GM23338 (cell line): ENCODE data around the gene TEX14. TPM values are rescaled to one million over a fixed set of nuclear protein-coding genes. Genes with fewer than 3 reads are reported as not detected.
A peak's percentile ranks its signal among the peaks of the same experiment; 100 is the strongest.

Experiments
- ATAC-seq: fragments of 200-7000 bp; cut with Tn5 transposase; 3 replicates; pipeline ENCODE4 v1.9.1; 2020
- DNase-seq: peaks from one replicate; pipeline ENCODE4 v3.0.0-alpha.2; 2015; ENCODE audit warnings: low spot score
- H2AFZ ChIP-seq: fragments of 200-600 bp; sonication (generic); 2 replicates; pipeline ENCODE4 v1.8.0; 2016; ENCODE audit warnings: antibody characterized with exemption, mild to moderate bottlenecking, moderate library complexity
- H3F3A ChIP-seq: fragments of 200-600 bp; sonication (generic); replicated peaks from 2 replicates; pipeline ENCODE4 v1.8.0; 2017; ENCODE audit warnings: antibody characterized with exemption, mixed run types, low read depth
- H3K27ac ChIP-seq: fragments of 200-600 bp; sonication (generic); 2 replicates; pipeline ENCODE4 v1.6.1; 2016; ENCODE audit warnings: low read depth
- H3K27me3 ChIP-seq: fragments of 200-600 bp; sonication (generic); 2 replicates; pipeline ENCODE4 v1.8.0; 2016; ENCODE audit warnings: mild to moderate bottlenecking, mixed run types, moderate library complexity; ENCODE audit not compliant: insufficient read depth
- H3K36me3 ChIP-seq: fragments of 200-600 bp; sonication (generic); 2 replicates; pipeline ENCODE4 v1.8.0; 2016; ENCODE audit warnings: mild to moderate bottlenecking; ENCODE audit not compliant: insufficient read depth
- H3K4me1 ChIP-seq: fragments of 200-600 bp; sonication (generic); 2 replicates; pipeline ENCODE4 v1.8.0; 2016; ENCODE audit warnings: mild to moderate bottlenecking, moderate library complexity; ENCODE audit not compliant: insufficient read depth
- H3K4me2 ChIP-seq: fragments of 200-600 bp; sonication (generic); 2 replicates; pipeline ENCODE4 v1.7.1; 2017; ENCODE audit warnings: mixed run types
- H3K4me3 ChIP-seq: fragments of 200-600 bp; sonication (generic); 2 replicates; pipeline ENCODE4 v1.6.1; 2016; ENCODE audit warnings: mixed run types
- H3K79me2 ChIP-seq: fragments of 200-600 bp; sonication (generic); replicated peaks from 2 replicates; pipeline ENCODE4 v1.8.0; 2017; ENCODE audit warnings: mild to moderate bottlenecking; ENCODE audit not compliant: insufficient read depth
- H3K9me2 ChIP-seq: fragments of 200-600 bp; sonication (generic); 2 replicates; pipeline ENCODE4 v1.8.0; 2017; ENCODE audit not compliant: insufficient read depth
- H4K20me1 ChIP-seq: fragments of 200-600 bp; sonication (generic); replicated peaks from 2 replicates; pipeline ENCODE4 v1.8.0; 2017; ENCODE audit warnings: mild to moderate bottlenecking; ENCODE audit not compliant: insufficient read depth
- H3K27ac Mint-ChIP-seq: 2 replicates; pipeline ENCODE4 v1.8.0; 2020; ENCODE audit warnings: inconsistent platforms, mild to moderate bottlenecking, moderate library complexity, mixed read lengths
- H3K27me3 Mint-ChIP-seq: 3 replicates; pipeline ENCODE4 v1.8.0; 2022; ENCODE audit warnings: low read depth, mild to moderate bottlenecking, moderate library complexity, mixed read lengths, inconsistent platforms; ENCODE audit not compliant: insufficient read depth, poor library complexity
- H3K36me3 Mint-ChIP-seq: 3 replicates; pipeline ENCODE4 v1.8.0; 2021; ENCODE audit warnings: low read depth, mild to moderate bottlenecking, inconsistent platforms, moderate library complexity, mixed read lengths
- H3K4me1 Mint-ChIP-seq: 3 replicates; pipeline ENCODE4 v1.8.0; 2020; ENCODE audit warnings: mild to moderate bottlenecking, inconsistent platforms, mixed read lengths
- H3K4me3 Mint-ChIP-seq: 3 replicates; pipeline ENCODE4 v1.8.0; 2021; ENCODE audit warnings: moderate library complexity, mild to moderate bottlenecking, inconsistent platforms, mixed read lengths
- H3K9me3 Mint-ChIP-seq: 3 replicates; pipeline ENCODE4 v1.8.0; 2020; ENCODE audit warnings: moderate library complexity, mild to moderate bottlenecking, inconsistent platforms, mixed read lengths
- CREB1 ChIP-seq: fragments of 250-450 bp; sonication (Bioruptor Pico); IDR thresholded peaks from 2 replicates; pipeline ENCODE4 v1.5.0; 2020; ENCODE audit warnings: low read depth, mild to moderate bottlenecking, moderate library complexity
- ETS1 ChIP-seq: IDR thresholded peaks from 2 replicates; pipeline ENCODE4 v1.6.1; 2016; ENCODE audit warnings: antibody characterized with exemption
- EZH2 ChIP-seq: fragments of 200-600 bp; sonication (generic); IDR thresholded peaks from one replicate; pipeline ENCODE4 v1.8.0; 2017; ENCODE audit warnings: antibody characterized with exemption, mild to moderate bottlenecking, low read depth; ENCODE audit not compliant: unreplicated experiment
- EZH2phosphoT487 ChIP-seq: fragments of 200-600 bp; sonication (generic); IDR thresholded peaks from one replicate; pipeline ENCODE4 v1.8.1; 2018; ENCODE audit warnings: antibody characterized with exemption; ENCODE audit not compliant: unreplicated experiment
- JUNB ChIP-seq: IDR thresholded peaks from one replicate; pipeline ENCODE4 v1.6.1; 2016; ENCODE audit warnings: antibody characterized with exemption; ENCODE audit not compliant: unreplicated experiment
- NANOG ChIP-seq: IDR thresholded peaks from 2 replicates; pipeline ENCODE4 v1.6.1; 2016; ENCODE audit warnings: antibody characterized with exemption, borderline replicate concordance
- POLR2AphosphoS5 ChIP-seq: IDR thresholded peaks from 2 replicates; pipeline ENCODE4 v1.6.1; 2016; ENCODE audit warnings: antibody characterized with exemption, low read depth
- REST ChIP-seq: IDR thresholded peaks from one replicate; pipeline ENCODE4 v1.6.1; 2018; ENCODE audit warnings: antibody characterized with exemption; ENCODE audit not compliant: unreplicated experiment
- STAT1 ChIP-seq: IDR thresholded peaks from one replicate; pipeline ENCODE4 v1.6.1; 2016; ENCODE audit warnings: antibody characterized with exemption; ENCODE audit not compliant: unreplicated experiment
- ZNF114 ChIP-seq: fragments of 250-450 bp; sonication (Bioruptor Pico); IDR thresholded peaks from 2 replicates; pipeline ENCODE4 v1.5.0; 2020; ENCODE audit warnings: mild to moderate bottlenecking, moderate library complexity
- ZNF331 ChIP-seq: fragments of 250-450 bp; sonication (Bioruptor Pico); IDR thresholded peaks from 2 replicates; pipeline ENCODE4 v1.5.0; 2020; ENCODE audit warnings: low read depth, mild to moderate bottlenecking, moderate library complexity
- ZNF462 ChIP-seq: fragments of 250-450 bp; sonication (Bioruptor Pico); IDR thresholded peaks from 2 replicates; pipeline ENCODE4 v1.5.0; 2020; ENCODE audit warnings: mild to moderate bottlenecking, moderate library complexity
- polyA plus RNA-seq: library from polyadenylated mRNA; unstranded; fragments of >200 nt; fragmentation: Nextera tagmentation; extraction: Ambion mirVana; gene quantifications from 2 replicates; pipeline ENCODE4 v1.2.1, GENCODE V29; 2016
- total RNA-seq: library from RNA; depleted of rRNA; stranded (reverse); fragments of >200 nt; shearing (Covaris generic); gene quantifications from 2 replicates; pipeline ENCODE4 v1.2.3, GENCODE V29; 2014
- TF ChIP-seq, protein P1 (sequence below), 2 experiments: fragments of 200-600 bp in 1 of 2; sonication (generic) in 1 of 2; conservative IDR thresholded peaks; 2 replicates each; pipeline versions ENCODE4 v1.5.1 to v1.6.1; 2016 to 2017; ENCODE audit warnings: antibody characterized with exemption in 2 of 2, low read depth in 2 of 2, mild to moderate bottlenecking in 2 of 2, moderate library complexity in 1 of 2

The TEX14 gene
- total and polyA plus RNA-seq, 2 experiments from 2014 or later: 0.80 to 2.6 TPM

- Histone ChIP-seq H2AFZ (no peak overlapping the region; the same call in 1 of the 2 replicates), H3K4me1 (peaks cover 10% of the 10 kb centered on the region), H3K27ac (no peak overlapping the region), H3K4me2 (no peak overlapping the region), H4K20me1 (no peaks in the 10 kb centered on the region; the same call in 1 of the 2 replicates), H3K9me2 (no peaks in the 10 kb centered on the region), H3K4me3 (no peak overlapping the region), H3K79me2 (no peaks in the 10 kb centered on the region), H3K36me3 (no peaks in the 10 kb centered on the region), H3F3A (no peaks in the 10 kb centered on the region), H3K27me3 (no peaks in the 10 kb centered on the region)
- H3K36me3 Mint-ChIP-seq: no peaks in the 10 kb centered on the region
- peaks cover 9% of the 10 kb centered on the region; the same call in 2 of the 3 replicates for H3K4me1 Mint-ChIP-seq
- no peak overlapping the region for H3K27ac Mint-ChIP-seq
- no peaks in the 10 kb centered on the region for H3K9me3 Mint-ChIP-seq
- ATAC-seq: peak; percentile 37; the same call in 2 of the 3 replicates
- DNase-seq: no peak
- no peak overlapping the region for H3K4me3 Mint-ChIP-seq
- peaks cover 3% of the 10 kb centered on the region for H3K27me3 Mint-ChIP-seq
- TF ChIP-seq ZNF114 (CRISPR knock-in tag): no peak
- no peak for TF ChIP-seq POLR2AphosphoS5
- TF ChIP-seq EZH2phosphoT487: no peak
- TF ChIP-seq, protein P1, sequence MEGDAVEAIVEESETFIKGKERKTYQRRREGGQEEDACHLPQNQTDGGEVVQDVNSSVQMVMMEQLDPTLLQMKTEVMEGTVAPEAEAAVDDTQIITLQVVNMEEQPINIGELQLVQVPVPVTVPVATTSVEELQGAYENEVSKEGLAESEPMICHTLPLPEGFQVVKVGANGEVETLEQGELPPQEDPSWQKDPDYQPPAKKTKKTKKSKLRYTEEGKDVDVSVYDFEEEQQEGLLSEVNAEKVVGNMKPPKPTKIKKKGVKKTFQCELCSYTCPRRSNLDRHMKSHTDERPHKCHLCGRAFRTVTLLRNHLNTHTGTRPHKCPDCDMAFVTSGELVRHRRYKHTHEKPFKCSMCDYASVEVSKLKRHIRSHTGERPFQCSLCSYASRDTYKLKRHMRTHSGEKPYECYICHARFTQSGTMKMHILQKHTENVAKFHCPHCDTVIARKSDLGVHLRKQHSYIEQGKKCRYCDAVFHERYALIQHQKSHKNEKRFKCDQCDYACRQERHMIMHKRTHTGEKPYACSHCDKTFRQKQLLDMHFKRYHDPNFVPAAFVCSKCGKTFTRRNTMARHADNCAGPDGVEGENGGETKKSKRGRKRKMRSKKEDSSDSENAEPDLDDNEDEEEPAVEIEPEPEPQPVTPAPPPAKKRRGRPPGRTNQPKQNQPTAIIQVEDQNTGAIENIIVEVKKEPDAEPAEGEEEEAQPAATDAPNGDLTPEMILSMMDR (conservative IDR thresholded peaks at IDR 0.05; ENCODE audit: low read depth in 2 of 2): no peak
- TF ChIP-seq ZNF462: no peak
- TF ChIP-seq REST: no peak
- no peak for TF ChIP-seq NANOG
- no peak for TF ChIP-seq ETS1
- TF ChIP-seq JUNB: no peak
- TF ChIP-seq CREB1 (CRISPR knock-in tag): no peak
- no peak for TF ChIP-seq EZH2
- TF ChIP-seq STAT1: no peak
- TF ChIP-seq ZNF331 (CRISPR knock-in tag): no peak
These were observed 86.4 kb downstream of the TEX14 start for GRCh38 chr17:58605470-58605869.
